ENCODE data around the gene MRPS35.

DNA sequence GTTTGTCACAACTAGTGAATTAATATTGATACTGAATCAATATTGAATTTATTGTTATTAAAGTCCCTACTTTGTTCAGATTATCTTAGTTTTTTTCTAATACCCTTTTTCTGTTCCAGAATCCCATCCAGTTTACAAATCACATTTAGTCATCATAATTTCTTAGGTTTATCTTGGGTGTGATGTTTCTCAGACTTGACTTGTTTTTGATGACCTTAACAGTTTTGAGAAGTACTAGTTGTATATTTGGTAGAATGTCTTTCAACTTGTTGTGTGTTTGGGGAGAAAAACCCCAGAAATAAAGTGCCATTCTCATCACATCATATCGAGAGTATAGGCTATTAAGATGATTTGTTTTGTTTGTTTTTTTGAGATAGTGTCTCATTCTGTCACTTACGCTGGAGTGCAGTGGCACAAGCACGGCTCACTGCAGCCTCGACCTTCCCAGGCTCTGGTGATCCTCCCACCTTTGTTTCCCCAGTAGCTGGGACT is 19.5 kb downstream of the MRPS35 start:
- TF ChIP-seq POLR2A (IDR thresholded peaks at IDR 0.05; ENCODE audit: low read depth) (no peak), EP300 (IDR thresholded peaks at IDR 0.05) (no peak), CTCF (IDR thresholded peaks at IDR 0.05) (no peak)
